Neuron (in vitro differentiated cells): Measurements from ENCODE around the gene BCL6.

Experiments used
- H2AFZ ChIP-seq: one replicate; pipeline ENCODE4 v1.6.1; 2013; ENCODE audit warnings: low read depth, mild to moderate bottlenecking, inconsistent platforms, low read length, moderate library complexity
- H3K27me3 ChIP-seq: one replicate; pipeline ENCODE4 v1.6.1; 2013; ENCODE audit warnings: low read length; ENCODE audit not compliant: insufficient read depth
- H3K36me3 ChIP-seq: one replicate; pipeline ENCODE4 v1.6.1; 2013; ENCODE audit warnings: low read length; ENCODE audit not compliant: insufficient read depth
- H3K4me1 ChIP-seq: one replicate; pipeline ENCODE4 v1.6.1; 2013; ENCODE audit warnings: low read length; ENCODE audit not compliant: insufficient read depth
- H3K4me3 ChIP-seq: 2 replicates; pipeline ENCODE4 v1.5.1; 2013; ENCODE audit warnings: mild to moderate bottlenecking, low read length, moderate library complexity
- H3K9me3 ChIP-seq: one replicate; pipeline ENCODE4 v1.6.1; 2013; ENCODE audit warnings: low read length

Gene BCL6

GRCh38 chr3:187726564-187726963, 18.7 kb downstream of the BCL6 start:
- Histone ChIP-seq H3K27me3 (no peaks in the 10 kb centered on the region), H3K4me1 (no peaks in the 10 kb centered on the region), H3K4me3 (no peak overlapping the region), H3K36me3 (peaks cover 73% of the 10 kb centered on the region), H3K9me3 (no peaks in the 10 kb centered on the region), H2AFZ (no peak overlapping the region)

- no peak overlapping the region for H2AFZ ChIP-seq
- H3K36me3 ChIP-seq = peaks cover 71% of the 10 kb centered on the region
Observed at GRCh38 chr3:187725653-187726370, 19.5 kb downstream of the BCL6 start.

GRCh38 chr3:187725224-187725623, 20.0 kb downstream of the BCL6 start:
- H3K9me3 ChIP-seq = no peaks in the 10 kb centered on the region
- peaks cover 65% of the 10 kb centered on the region for H3K36me3 ChIP-seq
- H3K4me1 ChIP-seq = no peaks in the 10 kb centered on the region
- no peak overlapping the region for H2AFZ ChIP-seq
- H3K27me3 ChIP-seq = no peaks in the 10 kb centered on the region
- H3K4me3 ChIP-seq = no peak overlapping the region

More at GRCh38 chr3:187725653-187726370, 19.5 kb downstream of the BCL6 start:
- no peak overlapping the region for H3K4me3 ChIP-seq
- H3K27me3 ChIP-seq = no peaks in the 10 kb centered on the region
- no peaks in the 10 kb centered on the region for H3K4me1 ChIP-seq
- no peaks in the 10 kb centered on the region for H3K9me3 ChIP-seq

GRCh38 chr3:187722206-187722612, 23.1 kb downstream of the BCL6 start:
- peaks cover 36% of the 10 kb centered on the region for H3K36me3 ChIP-seq
- H3K4me3 ChIP-seq = no peak overlapping the region

GRCh38 chr3:187721055-187721454, 24.2 kb downstream of the BCL6 start:
- Histone ChIP-seq H2AFZ (no peak overlapping the region), H3K4me3 (no peak overlapping the region), H3K4me1 (peaks cover 8% of the 10 kb centered on the region), H3K9me3 (no peaks in the 10 kb centered on the region), H3K36me3 (peaks cover 28% of the 10 kb centered on the region), H3K27me3 (no peaks in the 10 kb centered on the region)

More at GRCh38 chr3:187722206-187722612, 23.1 kb downstream of the BCL6 start:
- Histone ChIP-seq H3K27me3 (no peaks in the 10 kb centered on the region), H3K9me3 (no peaks in the 10 kb centered on the region), H3K4me1 (peaks cover 8% of the 10 kb centered on the region), H2AFZ (no peak overlapping the region)

GRCh38 chr3:187720337-187720670, 25.0 kb downstream of the BCL6 start:
- peaks cover 8% of the 10 kb centered on the region for H3K4me1 ChIP-seq
- no peak overlapping the region for H2AFZ ChIP-seq
- H3K36me3 ChIP-seq = peaks cover 24% of the 10 kb centered on the region
- no peak overlapping the region for H3K4me3 ChIP-seq
- no peaks in the 10 kb centered on the region for H3K27me3 ChIP-seq
- H3K9me3 ChIP-seq = no peaks in the 10 kb centered on the region

GRCh38 chr3:187719628-187720336, 25.5 kb downstream of the BCL6 start:
- Histone ChIP-seq H3K27me3 (no peaks in the 10 kb centered on the region), H3K4me3 (no peak overlapping the region), H2AFZ (no peak overlapping the region), H3K36me3 (peaks cover 22% of the 10 kb centered on the region), H3K9me3 (no peaks in the 10 kb centered on the region), H3K4me1 (peaks cover 8% of the 10 kb centered on the region)

- Histone ChIP-seq H3K4me3 (no peak overlapping the region), H3K9me3 (no peaks in the 10 kb centered on the region), H2AFZ (no peak overlapping the region), H3K36me3 (peaks cover 15% of the 10 kb centered on the region), H3K4me1 (peaks cover 8% of the 10 kb centered on the region), H3K27me3 (no peaks in the 10 kb centered on the region)
Observed at GRCh38 chr3:187718802-187719201, 26.5 kb downstream of the BCL6 start.

- Histone ChIP-seq H3K4me1 (peaks cover 8% of the 10 kb centered on the region), H3K27me3 (no peaks in the 10 kb centered on the region), H3K4me3 (no peak overlapping the region), H3K9me3 (no peaks in the 10 kb centered on the region), H2AFZ (no peak overlapping the region), H3K36me3 (peaks cover 9% of the 10 kb centered on the region)
Observed at GRCh38 chr3:187717572-187717971, 27.7 kb downstream of the BCL6 start.

GRCh38 chr3:187714404-187714979, 30.8 kb downstream of the BCL6 start:
- Histone ChIP-seq H3K4me1 (peaks cover 2% of the 10 kb centered on the region), H3K27me3 (no peaks in the 10 kb centered on the region), H3K4me3 (no peak overlapping the region), H2AFZ (no peak overlapping the region), H3K9me3 (no peaks in the 10 kb centered on the region), H3K36me3 (no peaks in the 10 kb centered on the region)

- H3K4me3 ChIP-seq = no peak overlapping the region
- H3K36me3 ChIP-seq = no peaks in the 10 kb centered on the region
- H2AFZ ChIP-seq = no peak overlapping the region
- H3K4me1 ChIP-seq = no peaks in the 10 kb centered on the region
- H3K27me3 ChIP-seq = no peaks in the 10 kb centered on the region
- H3K9me3 ChIP-seq = no peaks in the 10 kb centered on the region
Observed at GRCh38 chr3:187713504-187713903, 31.8 kb downstream of the BCL6 start.

- Histone ChIP-seq H3K4me3 (no peak overlapping the region), H3K36me3 (no peaks in the 10 kb centered on the region), H3K9me3 (no peaks in the 10 kb centered on the region), H3K27me3 (no peaks in the 10 kb centered on the region), H2AFZ (no peak overlapping the region), H3K4me1 (no peaks in the 10 kb centered on the region)
Observed at GRCh38 chr3:187709155-187709554, 36.1 kb downstream of the BCL6 start.

GRCh38 chr3:187708696-187709095, 36.6 kb downstream of the BCL6 start:
- Histone ChIP-seq H3K27me3 (no peaks in the 10 kb centered on the region), H2AFZ (no peak overlapping the region), H3K4me1 (no peaks in the 10 kb centered on the region), H3K36me3 (no peaks in the 10 kb centered on the region), H3K9me3 (no peaks in the 10 kb centered on the region), H3K4me3 (no peak overlapping the region)
